NCI-H1417 (cell line): ENCODE results near the gene AQP3.
"Not testable (repeated sequence)": the region's sequence is repeated elsewhere in the genome, so short reads cannot be mapped to it uniquely, and the experiment has no call there.

Experiments
- DNase-seq, 3 experiments: peaks; one replicate each; lab custom pipeline; 2025; lab: John Stamatoyannopoulos, UW

The AQP3 gene

DNA sequence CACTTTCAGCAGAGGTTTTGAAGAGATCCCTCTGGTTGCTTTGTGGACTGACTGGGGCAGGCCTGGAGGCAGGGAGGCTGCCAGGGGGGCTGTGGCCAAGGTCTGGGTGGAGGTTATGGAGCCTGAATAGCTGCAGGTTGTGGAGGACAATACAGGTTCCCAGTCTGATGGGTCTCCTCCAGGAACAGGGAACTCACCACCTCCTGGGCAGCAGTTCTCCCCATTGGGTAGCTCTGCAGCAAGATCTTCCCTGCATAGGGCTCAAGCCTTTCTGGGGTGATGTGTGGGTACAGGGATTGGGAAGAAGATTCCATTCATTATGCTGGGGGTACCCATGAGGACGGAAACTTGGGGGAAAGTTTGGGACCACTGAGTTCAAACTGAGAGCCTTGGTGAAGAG is 6.8 kb downstream of the AQP3 start:
- no peak for DNase-seq

DNA sequence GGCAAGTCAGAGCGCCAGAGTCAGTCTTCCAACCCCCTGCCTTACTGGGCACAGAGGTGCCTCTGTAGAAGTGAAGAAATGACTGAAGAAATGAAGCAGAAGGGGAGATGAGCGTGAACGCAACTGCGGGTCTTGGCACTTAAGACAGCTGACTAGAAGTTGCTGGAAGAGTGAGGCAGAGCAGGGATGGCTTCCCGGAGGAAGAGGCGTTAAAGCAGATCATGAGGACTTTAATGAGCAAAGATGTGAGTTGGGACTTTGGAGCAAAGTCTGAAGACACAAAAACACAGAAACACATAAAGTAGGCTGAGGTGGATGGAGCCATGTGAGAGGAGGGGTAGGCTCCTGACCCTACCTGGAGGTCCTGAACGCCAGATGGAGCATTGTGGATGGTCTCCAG is 7.2 kb downstream of the AQP3 start:
- DNase-seq: no peak

DNA sequence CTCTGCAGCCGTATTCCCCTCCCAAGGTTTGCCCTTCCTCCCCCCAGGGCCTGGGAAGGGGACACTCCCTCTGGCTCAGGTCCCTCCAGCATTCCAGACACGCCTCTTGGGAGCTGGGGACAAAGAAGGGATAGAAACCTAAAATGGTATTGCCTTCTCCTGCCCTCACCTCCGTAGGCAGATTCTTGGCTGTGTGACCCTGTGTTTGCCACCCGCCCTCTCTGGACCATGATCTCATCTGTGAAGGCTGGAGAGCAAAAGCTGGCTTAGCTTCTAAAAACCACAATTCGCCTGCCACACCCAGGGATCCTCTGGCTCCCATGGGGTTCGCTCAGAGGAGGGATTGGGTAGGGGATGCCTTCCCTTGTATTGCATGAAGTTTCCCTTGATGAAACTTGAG is 7.7 kb downstream of the AQP3 start:
- no peak for DNase-seq

- no peak for DNase-seq
These were observed 8.3 kb downstream of the AQP3 start for GRCh38 chr9:33438926-33439680.

DNA sequence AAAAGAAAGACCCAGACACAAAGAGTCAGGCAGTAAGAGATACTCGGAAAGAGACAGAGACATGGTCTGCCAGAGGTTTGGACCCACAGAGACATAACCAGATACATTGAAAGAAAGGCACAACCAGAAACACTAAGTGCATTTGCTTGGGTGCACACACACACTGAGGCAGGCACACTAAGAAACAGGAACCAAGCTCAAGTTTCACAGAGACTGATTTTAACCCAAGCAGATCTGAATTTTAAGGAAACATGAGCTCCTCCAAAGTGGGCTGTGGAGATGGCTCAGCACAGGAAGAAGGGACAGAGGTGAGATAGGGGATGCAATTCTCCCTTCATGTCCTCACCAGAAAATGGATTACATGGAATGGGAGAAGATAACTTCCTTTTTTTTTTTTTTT is 9.5 kb downstream of the AQP3 start:
- no peak for DNase-seq

GRCh38 chr9:33437205-33437604 is 10.2 kb downstream of the AQP3 start:
- no peak for DNase-seq

GRCh38 chr9:33436445-33436844 is 10.9 kb downstream of the AQP3 start:
- no peak for DNase-seq

DNA sequence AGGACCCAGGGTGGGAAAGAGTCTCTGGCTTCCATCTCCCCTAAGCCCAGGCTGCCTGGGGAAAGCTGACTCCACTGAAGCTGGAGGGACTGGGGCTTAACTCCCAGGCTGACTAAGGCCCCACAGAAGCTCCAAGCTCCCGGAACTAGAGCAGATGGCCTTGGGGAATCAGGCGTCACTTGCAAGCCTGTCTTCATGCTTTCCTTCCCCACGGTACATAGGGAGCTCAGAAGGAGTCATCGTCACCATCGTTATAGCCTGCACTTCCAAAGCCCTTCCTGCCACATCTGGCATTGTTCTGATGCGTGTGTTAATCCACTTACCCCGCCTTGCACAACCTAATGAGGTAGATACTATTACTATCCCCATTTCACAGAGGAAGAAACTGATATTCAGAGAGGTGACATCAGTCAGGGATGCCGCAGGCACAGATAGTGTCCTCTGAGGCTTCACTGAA is 11.5 kb downstream of the AQP3 start:
- no peak for DNase-seq

DNA sequence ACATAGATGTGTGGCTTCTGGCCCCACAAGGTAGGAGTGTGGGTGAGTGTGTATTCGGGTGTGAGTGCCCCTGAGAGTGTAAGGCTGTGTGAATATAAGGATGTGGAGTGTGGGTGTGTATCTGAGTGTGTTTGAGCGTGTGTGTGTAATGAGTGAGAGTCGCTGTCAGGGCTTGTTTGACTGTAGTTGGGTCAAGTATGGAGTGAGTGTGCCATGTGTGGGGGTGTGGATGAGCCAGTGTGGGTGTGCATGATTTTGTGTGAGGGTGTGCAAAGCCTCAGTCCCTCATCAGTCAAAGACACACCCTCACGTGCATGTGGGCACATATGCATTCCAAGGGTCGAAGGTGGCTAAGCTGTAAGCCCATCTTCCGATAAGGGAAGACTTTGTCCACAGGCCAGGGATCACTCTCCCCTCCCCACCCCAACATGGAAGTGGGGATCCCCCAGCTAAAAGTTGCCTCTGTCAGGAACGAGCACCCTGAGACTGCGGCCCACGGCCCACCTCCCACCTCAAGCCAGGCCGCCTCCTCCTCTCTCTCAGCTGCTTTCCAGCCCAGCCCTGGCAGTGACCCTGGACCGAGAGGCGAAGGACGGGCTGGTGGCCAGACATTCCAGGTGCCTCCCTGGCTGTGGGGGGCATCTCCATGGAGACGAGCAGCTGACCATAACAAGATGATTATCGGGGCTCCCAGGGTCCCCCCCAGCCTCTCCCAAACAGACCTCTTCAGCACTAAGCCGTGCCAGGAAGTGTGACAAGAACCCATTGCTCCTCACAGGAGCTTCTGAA is 12.9 kb downstream of the AQP3 start:
- DNase-seq: no peak

- DNase-seq: no peak
These were observed 13.5 kb downstream of the AQP3 start for GRCh38 chr9:33433871-33434270.

DNA sequence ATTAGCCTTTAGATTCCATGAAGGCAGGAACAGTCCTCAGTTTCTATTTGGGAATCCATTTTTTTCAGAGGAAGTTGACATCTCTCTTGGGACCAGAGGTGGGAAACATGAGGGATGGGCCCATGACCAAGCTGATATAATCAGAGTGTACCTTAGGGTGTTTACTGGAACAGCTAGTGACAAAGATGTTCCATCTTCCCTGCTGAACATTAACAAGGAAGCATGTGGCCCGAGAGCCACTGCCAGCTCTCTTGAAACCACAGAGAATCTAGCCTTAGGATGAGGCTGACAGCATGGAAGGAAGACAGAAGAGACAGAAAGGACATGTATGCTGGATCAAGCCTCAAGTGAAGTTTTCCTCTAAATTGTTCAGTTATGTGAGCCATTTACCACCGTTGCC is 16.0 kb downstream of the AQP3 start:
- DNase-seq: no peak

DNA sequence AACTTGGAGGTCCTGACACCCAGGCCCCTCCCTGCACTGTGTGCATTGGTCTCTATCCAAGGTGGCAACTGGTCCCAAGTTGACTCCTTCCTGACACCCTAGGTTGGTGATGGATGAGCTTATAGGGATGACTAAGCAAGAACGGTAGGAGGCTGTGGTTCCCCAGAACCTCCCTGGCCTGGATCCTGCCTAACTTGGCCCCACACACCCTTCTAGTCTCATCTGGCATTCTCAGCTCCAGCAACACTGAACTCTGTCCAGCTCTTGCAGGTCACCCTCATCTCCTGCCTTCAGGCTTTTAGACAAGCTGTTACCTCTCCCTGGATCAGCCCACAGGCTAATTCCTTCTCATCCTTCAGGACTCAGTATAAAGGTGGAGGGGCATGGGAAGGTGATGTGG is 16.5 kb downstream of the AQP3 start:
- DNase-seq: no peak

DNA sequence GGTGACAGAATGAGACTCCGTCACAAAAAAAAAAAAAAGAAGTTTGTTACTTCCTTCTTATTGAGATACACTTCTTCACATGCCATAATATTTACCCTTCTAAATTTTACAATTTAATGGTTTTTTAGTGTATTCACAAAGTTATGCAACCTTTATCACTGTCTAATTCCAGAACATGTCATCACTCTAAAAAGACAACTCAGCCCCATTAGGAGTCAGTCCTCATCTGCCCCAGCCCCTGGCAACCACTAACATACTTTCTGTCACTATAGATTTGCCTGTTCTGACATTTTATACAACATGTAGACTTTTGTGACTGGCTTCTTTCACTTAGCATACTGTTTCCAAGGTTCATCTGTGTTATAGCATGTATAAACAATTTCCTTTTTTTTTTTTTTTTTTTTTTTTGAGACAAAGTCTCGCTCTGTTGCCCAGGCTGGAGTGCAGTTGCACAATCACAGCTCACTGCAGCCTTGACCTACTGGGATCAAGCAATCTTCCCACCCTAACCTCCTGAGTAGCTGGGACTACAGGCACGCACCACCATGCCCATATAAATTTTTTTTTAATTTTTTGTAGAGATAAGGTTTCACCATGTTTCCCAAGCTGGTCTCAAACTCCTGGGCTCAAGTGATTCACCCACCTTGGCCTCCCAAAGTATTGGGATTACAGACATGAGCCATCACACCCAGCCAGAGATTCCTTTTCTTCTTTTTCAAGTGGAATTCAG is 18.0 kb downstream of the AQP3 start:
- DNase-seq: no peak

DNA sequence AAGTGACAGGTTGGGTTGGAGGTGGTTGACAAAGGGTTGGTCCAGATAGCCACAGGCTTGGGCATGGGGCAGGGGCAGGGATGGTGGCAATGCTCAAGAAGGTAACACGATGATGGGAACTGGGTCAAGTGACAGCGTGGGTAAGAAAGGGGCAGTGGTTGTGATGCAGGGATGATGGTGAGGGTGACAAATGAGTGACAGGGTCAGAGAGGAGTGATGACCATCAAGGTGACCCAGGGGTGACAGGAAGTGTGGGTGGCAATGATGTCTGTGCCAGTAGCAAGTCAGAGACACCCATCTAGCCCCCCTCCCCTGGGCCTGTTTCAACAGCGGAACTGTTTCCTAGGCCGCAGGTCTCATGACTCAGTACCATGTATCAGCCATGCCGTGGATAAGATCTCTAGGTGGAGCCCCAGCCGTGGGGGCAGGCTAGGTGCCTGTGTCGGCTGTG is 20.5 kb downstream of the AQP3 start:
- no peak for DNase-seq

GRCh38 chr9:33425128-33425533 is 22.3 kb downstream of the AQP3 start:
- DNase-seq: no peak

GRCh38 chr9:33424492-33424891 is 22.9 kb downstream of the AQP3 start:
- not testable (repeated sequence) for DNase-seq

DNA sequence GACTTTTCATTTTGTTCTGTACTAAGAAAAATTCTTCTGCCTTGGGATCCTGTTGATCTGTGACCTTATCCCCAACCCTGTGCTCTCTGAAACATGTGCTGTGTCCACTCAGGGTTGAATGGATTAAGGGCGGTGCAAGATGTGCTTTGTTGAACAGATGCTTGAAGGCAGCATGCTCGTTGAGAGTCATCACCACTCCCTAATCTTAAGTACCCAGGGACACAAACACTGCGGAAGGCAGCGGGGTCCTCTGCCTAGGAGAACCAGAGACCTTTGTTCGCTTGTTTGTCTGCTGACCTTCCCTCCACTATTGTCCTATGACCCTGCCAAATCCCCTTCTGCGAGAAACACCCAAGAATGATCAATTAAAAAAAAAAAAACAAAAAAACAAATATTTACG is 23.4 kb downstream of the AQP3 start:
- not testable (repeated sequence) for DNase-seq

DNA sequence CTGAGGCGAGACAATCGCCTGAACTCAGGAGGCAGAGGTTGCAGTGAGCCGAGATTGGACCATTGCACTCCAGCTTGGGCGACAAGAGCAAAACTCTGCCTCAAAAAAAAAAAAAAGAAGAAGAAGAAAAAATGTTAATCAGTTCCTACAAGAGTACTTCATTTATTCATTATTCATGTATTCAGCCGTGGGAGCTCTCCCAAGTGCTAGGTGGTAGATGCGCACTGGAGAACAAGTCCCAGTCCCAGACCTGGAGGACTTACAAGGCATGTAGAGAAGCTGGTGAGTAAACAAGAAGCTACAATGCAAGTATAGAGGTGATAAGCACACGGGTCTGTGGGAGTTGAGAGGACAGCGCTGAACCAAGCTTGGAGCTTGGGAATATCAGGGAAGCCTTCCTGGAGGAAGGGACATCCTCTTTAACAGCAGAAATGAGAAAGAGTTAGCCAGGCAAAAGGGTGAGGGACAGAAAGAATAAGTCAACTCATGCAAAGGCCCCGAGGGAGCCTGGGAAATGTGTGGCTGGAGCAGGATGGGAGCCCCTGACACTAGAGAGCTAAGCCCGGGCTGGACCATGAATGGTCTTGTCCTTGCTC is 27.6 kb downstream of the AQP3 start:
- DNase-seq: no peak

GRCh38 chr9:33418090-33418489 is 29.3 kb downstream of the AQP3 start:
- DNase-seq: no peak

GRCh38 chr9:33416996-33417395 is 30.4 kb downstream of the AQP3 start:
- DNase-seq: no peak

GRCh38 chr9:33415501-33416038 is 31.8 kb downstream of the AQP3 start:
- DNase-seq: peak; percentile 25 to 82 (median 65)
